Left cardiac atrium (tissue), 4 donors: Measurements from ENCODE around the gene MRPL33. TPM values are rescaled to one million over a fixed set of nuclear protein-coding genes. Genes with fewer than 3 reads are reported as not detected.
"Not testable (repeated sequence)": the region's sequence is repeated elsewhere in the genome, so short reads cannot be mapped to it uniquely, and the experiment has no call there.

Experiments
- ATAC-seq, 2 donors: fragments of 200-7000 bp; cut with Tn5 transposase; one replicate each; pipeline ENCODE4 v1.9.1; 2020; ENCODE audit warnings: mild to moderate bottlenecking in 2 of 2, moderate library complexity in 2 of 2
- DNase-seq: peaks from one replicate; pipeline ENCODE4 v3.0.0-alpha.2; 2020
- intact Hi-C, 2 donors: fragments of 100-400 bp; cut with DNase I; formaldehyde crosslinking; loops; one replicate each; pipeline versions ENCODE4 v1.14.1 to v1.15.1; 2022 to 2023
- total RNA-seq, 2 donors: library from RNA; stranded (reverse); fragmentation: NEBNext Ultra II Directional; extraction: Animal tissue kit (Norgen Biotek cat#: 25700); gene quantifications; one replicate each; pipeline ENCODE4 v1.2.1, GENCODE V29; 2021
- donor health status: DM: no; HTN: yes; CAD: no.
- donor health status: DM: no; HTN: yes; CAD: no; lungs with severe emphysema.
- donor health status: DM: yes; HTN: yes; CAD: no.
- donor health status: Dilated cardiomyopathy.

Gene MRPL33
- total RNA-seq, 2 donors from 2014 or later = 198 to 226 TPM

GRCh38 chr2:27738349-27739057 is 33.0 kb upstream of the MRPL33 start:
- no peak for DNase-seq
- intact Hi-C loops = no loop called here
- ATAC-seq = no peak

DNA sequence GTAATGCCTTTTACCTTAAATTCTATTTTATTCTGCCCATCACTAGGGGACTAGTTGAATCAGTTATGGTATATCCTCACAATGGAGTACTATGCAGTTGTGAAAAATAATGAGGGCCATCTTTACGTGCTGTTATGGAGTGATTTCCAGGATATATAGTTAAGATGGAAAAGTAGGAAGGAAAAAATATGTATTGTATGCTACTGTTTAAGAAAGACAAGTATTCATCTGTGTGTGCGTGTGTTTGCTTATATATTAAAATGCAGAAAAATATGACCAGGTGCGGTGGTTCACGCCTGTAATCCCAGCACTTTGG is 32.5 kb upstream of the MRPL33 start:
- intact Hi-C loops = no loop called here
- ATAC-seq = no peak

GRCh38 chr2:27741673-27742072 is 29.8 kb upstream of the MRPL33 start:
- intact Hi-C loops = no loop called here
- DNase-seq (no peak), ATAC-seq (no peak)

More for the DNA sequence above, 32.5 kb upstream of the MRPL33 start:
- no peak for DNase-seq

GRCh38 chr2:27742571-27742970 is 28.9 kb upstream of the MRPL33 start:
- intact Hi-C loops = no loop called here
- DNase-seq (no peak), ATAC-seq (no peak)

DNA sequence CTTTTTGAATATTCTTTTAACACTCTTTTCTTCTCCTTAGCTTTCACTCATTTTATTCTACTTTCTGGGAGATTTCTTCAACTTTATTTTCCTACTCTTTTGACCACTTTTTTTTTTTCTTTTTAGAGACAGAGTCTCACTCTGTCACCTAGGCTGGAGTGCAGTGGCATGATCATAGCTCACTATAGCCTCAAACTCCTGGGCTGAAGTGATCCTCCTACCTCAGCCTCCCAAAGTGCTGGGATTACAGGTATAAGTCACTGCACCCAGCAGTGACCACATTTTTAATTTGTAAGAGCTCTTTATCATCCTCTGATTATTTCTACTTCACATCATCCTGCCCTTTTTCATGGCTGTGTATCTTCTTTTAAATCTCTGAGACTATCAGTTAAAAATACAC is 26.0 kb upstream of the MRPL33 start:
- intact Hi-C loops, ATAC-seq, DNase-seq: not testable (repeated sequence)

DNA sequence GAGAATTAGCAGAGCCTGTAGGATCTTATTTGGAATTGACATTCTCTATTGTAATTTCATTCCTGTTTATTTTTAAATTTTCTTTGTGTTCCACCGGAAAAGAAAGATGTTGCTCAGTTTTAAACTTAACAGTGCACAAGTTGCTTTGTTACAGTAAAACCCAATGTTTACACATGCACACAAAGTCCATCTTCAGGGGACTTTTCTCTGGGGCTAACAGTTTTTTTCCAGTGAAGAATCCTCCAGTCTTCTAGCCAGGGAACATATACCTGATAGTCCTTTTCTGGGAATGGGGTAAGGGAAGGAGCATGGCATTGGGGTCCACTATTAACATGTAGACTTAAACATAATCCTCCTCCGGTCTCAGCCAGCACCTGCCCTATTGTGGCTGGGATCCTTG is 25.2 kb upstream of the MRPL33 start:
- intact Hi-C loops = no loop called here
- no peak for ATAC-seq
- DNase-seq = no peak

GRCh38 chr2:27747827-27748352 is 23.6 kb upstream of the MRPL33 start:
- intact Hi-C loops = no loop called here
- peak; percentile 76 to 77 for ATAC-seq
- DNase-seq = no peak

- ATAC-seq, DNase-seq, intact Hi-C loops: not testable (repeated sequence)
Observed at GRCh38 chr2:27748803-27749554, 22.5 kb upstream of the MRPL33 start.

GRCh38 chr2:27751377-27751776 is 20.1 kb upstream of the MRPL33 start:
- ATAC-seq (no peak), DNase-seq (no peak)
- intact Hi-C loops = loop anchor here in 1 of 2 donors (5.0 to 10.0 kb wide), 2 partner anchors 143 to 701 kb away; partner anchors contain the start of genes BABAM2 and RBKS

DNA sequence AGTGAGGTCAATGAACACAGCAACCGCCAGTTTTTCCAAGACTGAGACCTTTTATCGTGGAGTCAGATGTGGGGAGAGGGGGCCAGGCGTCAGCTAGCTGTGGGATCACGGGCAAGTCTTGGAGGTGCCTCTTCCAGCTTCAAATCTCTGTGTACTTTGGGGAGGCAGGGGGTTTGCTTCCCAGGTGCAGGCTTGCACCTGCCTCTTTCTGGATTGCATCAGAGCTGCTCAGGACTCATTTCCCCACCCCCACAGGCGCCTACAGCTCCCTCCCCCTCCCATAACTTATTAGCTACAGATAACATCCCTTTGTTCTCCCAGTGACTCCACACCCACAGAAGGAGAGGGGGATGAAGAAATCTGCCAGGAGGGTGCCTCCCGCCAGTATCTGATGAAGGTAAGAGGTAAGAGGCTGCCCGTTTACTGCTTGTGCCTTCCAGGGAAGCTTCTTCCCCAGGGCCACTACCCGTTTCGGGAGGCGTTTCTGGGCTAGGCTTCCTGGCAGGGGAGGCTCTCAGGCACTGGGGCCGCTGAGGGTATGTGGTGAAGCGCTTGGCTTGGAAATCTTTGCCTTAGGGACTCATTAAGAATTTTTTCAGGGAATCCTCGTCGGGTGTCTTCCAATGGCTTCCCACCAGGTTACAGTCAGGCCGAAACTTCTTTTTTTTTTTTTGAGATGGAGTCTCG is 18.8 kb upstream of the MRPL33 start:
- DNase-seq (no peak), ATAC-seq (peak in 1 of 2 donors; percentile 6)
- intact Hi-C loops = loop anchor here in 1 of 2 donors (5.0 to 10.0 kb wide), 2 partner anchors 142 to 700 kb away; partner anchors contain the start of genes BABAM2 and RBKS

DNA sequence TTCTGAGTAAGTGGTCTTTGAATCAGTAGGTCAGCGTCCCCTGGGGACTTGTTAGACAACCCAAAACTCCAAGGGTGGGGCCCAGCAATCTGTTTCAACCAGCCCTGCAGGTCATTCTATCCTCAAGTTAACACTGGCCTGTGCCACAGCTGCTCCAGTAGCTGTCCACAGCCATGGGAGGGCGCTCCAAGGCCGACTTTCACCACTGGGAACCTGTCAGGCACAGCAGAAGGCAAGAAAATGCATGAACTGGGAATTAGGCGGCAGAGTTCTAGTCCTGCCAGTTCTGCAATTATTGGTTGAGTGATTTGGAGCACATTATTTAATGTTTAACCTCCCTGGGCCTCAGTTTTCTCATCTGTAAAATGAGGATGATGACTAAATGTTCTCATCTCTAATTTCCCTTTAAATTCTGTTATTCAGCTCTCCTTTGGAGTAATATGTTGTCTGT is 17.4 kb upstream of the MRPL33 start:
- ATAC-seq (peak; percentile 81 to 82), DNase-seq (peak; percentile 81)
- intact Hi-C loops = loop anchor here in 1 of 2 donors (5.0 to 10.0 kb wide), 2 partner anchors 141 to 698 kb away; partner anchors contain the start of genes BABAM2 and RBKS

- no peak for ATAC-seq
- intact Hi-C loops = loop anchor here in 1 of 2 donors (5.0 to 10.0 kb wide), 2 partner anchors 140 to 697 kb away; partner anchors contain the start of genes BABAM2 and RBKS
- no peak for DNase-seq
Observed at GRCh38 chr2:27754831-27755230, 16.7 kb upstream of the MRPL33 start.

GRCh38 chr2:27756091-27756490 is 15.4 kb upstream of the MRPL33 start:
- no peak for ATAC-seq
- DNase-seq = no peak
- intact Hi-C loops = loop anchor here in 1 of 2 donors (10.0 kb wide), 1 partner anchor 139 kb away; the partner anchor contains the start of genes BABAM2 and RBKS

- intact Hi-C loops = loop anchor here in 1 of 2 donors (10.0 kb wide), 1 partner anchor 138 kb away; the partner anchor contains the start of genes BABAM2 and RBKS
- DNase-seq = peak; percentile 68
- ATAC-seq = peak; percentile 57 to 85
Observed at GRCh38 chr2:27756544-27757498, 14.7 kb upstream of the MRPL33 start.

GRCh38 chr2:27762951-27763906 is 8.3 kb upstream of the MRPL33 start:
- intact Hi-C loops = no loop called here
- DNase-seq (no peak), ATAC-seq (no peak)

- no peak for ATAC-seq
- intact Hi-C loops = no loop called here
- no peak for DNase-seq
Observed at GRCh38 chr2:27763907-27764267, 7.6 kb upstream of the MRPL33 start.

GRCh38 chr2:27764526-27764925 is 7.0 kb upstream of the MRPL33 start:
- DNase-seq, intact Hi-C loops, ATAC-seq: not testable (repeated sequence)
